DND-41 (cell line): ENCODE results near the gene SLC38A7.
"Not testable (repeated sequence)": the region's sequence is repeated elsewhere in the genome, so short reads cannot be mapped to it uniquely, and the experiment has no call there.

Source experiments
- ATAC-seq: fragments of 200-7000 bp; cut with Tn5 transposase; 3 replicates; pipeline ENCODE4 v1.9.1; 2021; ENCODE audit warnings: low read depth; ENCODE audit not compliant: insufficient read depth
- DNase-seq: peaks from one replicate; pipeline ENCODE4 v3.0.0-alpha.2; 2020
- H2AFZ ChIP-seq: 2 replicates; pipeline ENCODE4 v1.6.0; 2012; ENCODE audit warnings: low read depth, low read length
- H3K27ac ChIP-seq: 2 replicates; pipeline ENCODE4 v1.5.1; 2012; ENCODE audit warnings: low read length, inconsistent platforms
- H3K27me3 ChIP-seq: fragments of 200-600 bp; sonication (generic); 2 replicates; pipeline ENCODE4 v1.6.0; 2012; ENCODE audit warnings: low read length, mild to moderate bottlenecking, inconsistent platforms; ENCODE audit not compliant: insufficient read depth, poor library complexity
- H3K36me3 ChIP-seq: 2 replicates; pipeline ENCODE4 v1.5.1; 2012; ENCODE audit warnings: low read length, inconsistent platforms; ENCODE audit not compliant: insufficient read depth
- H3K4me1 ChIP-seq: 2 replicates; pipeline ENCODE4 v1.5.1; 2012; ENCODE audit warnings: mild to moderate bottlenecking, low read length; ENCODE audit not compliant: insufficient read depth
- H3K4me2 ChIP-seq: 2 replicates; pipeline ENCODE4 v1.6.0; 2012; ENCODE audit warnings: mild to moderate bottlenecking, moderate library complexity, low read length, inconsistent platforms; ENCODE audit not compliant: insufficient read depth
- H3K4me3 ChIP-seq, 2 experiments: fragments of 200-600 bp in 1 of 2; shearing (Covaris generic) in 1 of 2; 2 replicates each; pipeline ENCODE4 v1.5.1; 2012 to 2016; ENCODE audit warnings: inconsistent platforms in 2 of 2, low read length in 2 of 2, mild to moderate bottlenecking in 2 of 2, low read depth in 1 of 2, moderate library complexity in 1 of 2
- H3K79me2 ChIP-seq: 2 replicates; pipeline ENCODE4 v1.6.0; 2012; ENCODE audit warnings: low read length, inconsistent platforms; ENCODE audit not compliant: insufficient read depth
- H3K9ac ChIP-seq: 2 replicates; pipeline ENCODE4 v1.6.0; 2012; ENCODE audit warnings: low read depth, mild to moderate bottlenecking, inconsistent platforms, low read length, moderate library complexity
- H3K9me3 ChIP-seq: 2 replicates; pipeline ENCODE4 v1.5.1; 2012; ENCODE audit warnings: low read length, moderate library complexity, mild to moderate bottlenecking, inconsistent platforms; ENCODE audit not compliant: insufficient read depth, severe bottlenecking
- H4K20me1 ChIP-seq: 2 replicates; pipeline ENCODE4 v1.6.0; 2012; ENCODE audit warnings: low read length; ENCODE audit not compliant: insufficient read depth
- CTCF ChIP-seq: IDR thresholded peaks from 2 replicates; pipeline ENCODE4 v1.5.1; 2012; ENCODE audit warnings: borderline replicate concordance, low read length, moderate library complexity, mild to moderate bottlenecking; ENCODE audit not compliant: poor library complexity, severe bottlenecking; ENCODE audit errors: extremely low read depth
- EZH2 ChIP-seq: IDR thresholded peaks from 3 replicates; pipeline ENCODE4 v1.6.1; 2012; ENCODE audit warnings: borderline replicate concordance, low read depth, mild to moderate bottlenecking, moderate library complexity, low read length, inconsistent platforms; ENCODE audit not compliant: severe bottlenecking

The SLC38A7 gene

GRCh38 chr16:58695368-58695767 lies 10.8 kb upstream of the SLC38A7 start:
- no peaks in the 10 kb centered on the region for H3K9me3 ChIP-seq
- no peaks in the 10 kb centered on the region for H3K36me3 ChIP-seq
- no peak overlapping the region for H3K4me3 ChIP-seq
- H2AFZ ChIP-seq = no peak overlapping the region
- no peak overlapping the region for H3K4me2 ChIP-seq
- H3K79me2 ChIP-seq = no peaks in the 10 kb centered on the region
- ATAC-seq = no peak
- DNase-seq = no peak
- H3K27me3 ChIP-seq = no peaks in the 10 kb centered on the region
- no peaks in the 10 kb centered on the region for H4K20me1 ChIP-seq
- H3K4me1 ChIP-seq = no peaks in the 10 kb centered on the region
- H3K27ac ChIP-seq = no peak overlapping the region
- H3K9ac ChIP-seq = no peak overlapping the region
- TF ChIP-seq EZH2 (no peak), CTCF (no peak)

- Histone ChIP-seq H4K20me1 (no peaks in the 10 kb centered on the region), H3K4me1 (no peaks in the 10 kb centered on the region), H3K27ac (no peak overlapping the region), H2AFZ (no peak overlapping the region), H3K27me3 (no peaks in the 10 kb centered on the region), H3K4me3 (no peak overlapping the region), H3K9me3 (no peaks in the 10 kb centered on the region), H3K79me2 (no peaks in the 10 kb centered on the region), H3K9ac (no peak overlapping the region), H3K36me3 (no peaks in the 10 kb centered on the region), H3K4me2 (no peak overlapping the region)
- DNase-seq = no peak
- ATAC-seq = no peak
- TF ChIP-seq CTCF (no peak), EZH2 (no peak)
Observed at GRCh38 chr16:58692450-58692849, 7.9 kb upstream of the SLC38A7 start.

- not testable (repeated sequence) for H3K27ac ChIP-seq, DNase-seq, H4K20me1 ChIP-seq, H3K9ac ChIP-seq, H3K4me3 ChIP-seq, H3K36me3 ChIP-seq, H3K27me3 ChIP-seq, H3K4me2 ChIP-seq, H3K79me2 ChIP-seq, H3K9me3 ChIP-seq, H2AFZ ChIP-seq, ATAC-seq
- H3K4me1 ChIP-seq = peaks cover 21% of the 10 kb centered on the region
Observed at GRCh38 chr16:58686985-58687706, 2.6 kb upstream of the SLC38A7 start.

GRCh38 chr16:58685084-58685449 lies 497 bp upstream of the SLC38A7 start:
- peaks cover 21% of the 10 kb centered on the region for H3K4me1 ChIP-seq
- H3K79me2 ChIP-seq = peaks cover 8% of the 10 kb centered on the region; the same call in 1 of the 2 replicates
- no peak for DNase-seq
- peak overlapping the region; percentile 61 to 90; a peak in 3 of 4 replicates for H3K4me3 ChIP-seq
- no peaks in the 10 kb centered on the region for H3K36me3 ChIP-seq
- peak overlapping the region; percentile 68; the same call in 1 of the 2 replicates for H3K27ac ChIP-seq
- peaks cover 2% of the 10 kb centered on the region; the same call in 1 of the 2 replicates for H4K20me1 ChIP-seq
- TF ChIP-seq CTCF = no peak
- H3K27me3 ChIP-seq = no peaks in the 10 kb centered on the region
- H3K9me3 ChIP-seq = no peaks in the 10 kb centered on the region
- no peak for ATAC-seq
- H3K9ac ChIP-seq = peak overlapping the region; percentile 69
- H3K4me2 ChIP-seq = peak overlapping the region; percentile 95
- H2AFZ ChIP-seq = peak overlapping the region; percentile 97
